Activated T-helper 9 cell treated with anti-CD3 and anti-CD28 coated beads, Interleukin-2, amount 50 U/mL, for 16 hours (primary cell): ENCODE measurements around the gene SLC27A6.
"Not testable (repeated sequence)": the region's sequence is repeated elsewhere in the genome, so short reads cannot be mapped to it uniquely, and the experiment has no call there.

ENCODE experiments used
- DNase-seq: peaks from one replicate; pipeline ENCODE4 v3.0.0-alpha.2; 2020; ENCODE audit warnings: low read depth

SLC27A6 gene, protein sequence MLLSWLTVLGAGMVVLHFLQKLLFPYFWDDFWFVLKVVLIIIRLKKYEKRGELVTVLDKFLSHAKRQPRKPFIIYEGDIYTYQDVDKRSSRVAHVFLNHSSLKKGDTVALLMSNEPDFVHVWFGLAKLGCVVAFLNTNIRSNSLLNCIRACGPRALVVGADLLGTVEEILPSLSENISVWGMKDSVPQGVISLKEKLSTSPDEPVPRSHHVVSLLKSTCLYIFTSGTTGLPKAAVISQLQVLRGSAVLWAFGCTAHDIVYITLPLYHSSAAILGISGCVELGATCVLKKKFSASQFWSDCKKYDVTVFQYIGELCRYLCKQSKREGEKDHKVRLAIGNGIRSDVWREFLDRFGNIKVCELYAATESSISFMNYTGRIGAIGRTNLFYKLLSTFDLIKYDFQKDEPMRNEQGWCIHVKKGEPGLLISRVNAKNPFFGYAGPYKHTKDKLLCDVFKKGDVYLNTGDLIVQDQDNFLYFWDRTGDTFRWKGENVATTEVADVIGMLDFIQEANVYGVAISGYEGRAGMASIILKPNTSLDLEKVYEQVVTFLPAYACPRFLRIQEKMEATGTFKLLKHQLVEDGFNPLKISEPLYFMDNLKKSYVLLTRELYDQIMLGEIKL

GRCh38 chr5:128965011-128965637 lies at the start of gene SLC27A6:
Gene SLC27A6 (plus strand): TSS chr5:128965488. CDS start chr5:128966138, 650 bp downstream.
- no peak for DNase-seq

- DNase-seq = no peak
Measured at GRCh38 chr5:128919542-128919941, 45.7 kb upstream of the SLC27A6 start.

- no peak for DNase-seq
Measured at GRCh38 chr5:128920345-128921215, 44.7 kb upstream of the SLC27A6 start.

- DNase-seq = no peak
Measured at GRCh38 chr5:128924299-128924698, 41.0 kb upstream of the SLC27A6 start.

DNA sequence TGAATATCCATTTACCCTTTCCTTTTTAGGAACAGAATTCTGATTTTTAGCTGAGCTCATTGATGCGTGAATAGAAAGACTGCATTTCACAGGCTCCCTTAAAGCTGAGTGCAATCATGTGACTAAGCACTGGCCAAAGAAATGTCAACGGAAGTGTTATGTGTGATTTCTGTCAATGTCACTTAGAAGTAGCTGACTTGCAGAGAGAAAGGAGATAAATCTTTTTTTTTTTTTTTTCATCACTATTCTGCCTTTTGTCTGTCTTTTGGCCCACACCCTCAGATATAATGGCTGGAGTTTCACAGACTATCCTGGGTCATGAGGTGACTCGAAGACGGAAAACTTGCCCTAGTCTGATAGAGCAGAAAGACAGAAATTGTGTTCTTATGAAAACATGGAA lies 39.3 kb upstream of the SLC27A6 start:
- DNase-seq = no peak

DNA sequence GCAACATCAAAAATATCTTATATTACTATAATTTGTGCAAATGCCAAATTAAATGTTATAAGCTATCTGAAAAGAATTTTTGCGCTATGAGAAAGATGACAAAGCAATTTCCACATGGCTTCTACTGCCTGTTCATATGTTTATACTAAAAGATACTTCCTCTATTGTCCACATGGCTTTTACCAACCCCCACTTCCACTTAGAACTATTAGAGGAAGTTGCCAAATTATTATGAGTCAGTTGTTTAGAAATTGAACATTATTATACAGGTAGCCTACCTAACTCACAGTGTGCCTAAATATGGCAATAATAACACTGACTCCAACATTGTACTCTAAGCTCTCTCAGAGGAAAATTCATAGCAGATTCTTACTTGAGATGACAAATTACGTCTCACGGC lies 37.6 kb upstream of the SLC27A6 start:
- no peak for DNase-seq

GRCh38 chr5:128932232-128932631 lies 33.1 kb upstream of the SLC27A6 start:
- not testable (repeated sequence) for DNase-seq

DNA sequence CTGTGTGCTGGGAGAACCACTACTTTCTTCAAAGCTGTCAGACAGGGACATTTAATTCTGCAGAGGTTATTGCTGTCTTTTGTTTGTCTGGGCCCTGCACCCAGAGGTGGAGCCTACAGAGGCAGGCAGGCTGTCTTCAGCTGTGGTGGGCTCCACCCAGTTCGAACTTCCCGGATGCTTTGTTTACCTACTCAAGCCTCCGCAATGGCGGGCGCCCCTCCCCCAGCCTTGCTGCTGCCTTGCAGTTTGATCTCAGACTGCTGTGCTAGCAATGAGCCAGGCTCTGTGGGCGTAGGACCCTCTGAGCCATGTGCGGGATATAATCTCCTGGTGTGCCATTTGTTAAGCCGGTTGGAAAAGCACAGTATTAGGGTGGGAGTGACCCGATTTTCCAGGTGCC lies 22.2 kb upstream of the SLC27A6 start:
- DNase-seq = not testable (repeated sequence)

DNA sequence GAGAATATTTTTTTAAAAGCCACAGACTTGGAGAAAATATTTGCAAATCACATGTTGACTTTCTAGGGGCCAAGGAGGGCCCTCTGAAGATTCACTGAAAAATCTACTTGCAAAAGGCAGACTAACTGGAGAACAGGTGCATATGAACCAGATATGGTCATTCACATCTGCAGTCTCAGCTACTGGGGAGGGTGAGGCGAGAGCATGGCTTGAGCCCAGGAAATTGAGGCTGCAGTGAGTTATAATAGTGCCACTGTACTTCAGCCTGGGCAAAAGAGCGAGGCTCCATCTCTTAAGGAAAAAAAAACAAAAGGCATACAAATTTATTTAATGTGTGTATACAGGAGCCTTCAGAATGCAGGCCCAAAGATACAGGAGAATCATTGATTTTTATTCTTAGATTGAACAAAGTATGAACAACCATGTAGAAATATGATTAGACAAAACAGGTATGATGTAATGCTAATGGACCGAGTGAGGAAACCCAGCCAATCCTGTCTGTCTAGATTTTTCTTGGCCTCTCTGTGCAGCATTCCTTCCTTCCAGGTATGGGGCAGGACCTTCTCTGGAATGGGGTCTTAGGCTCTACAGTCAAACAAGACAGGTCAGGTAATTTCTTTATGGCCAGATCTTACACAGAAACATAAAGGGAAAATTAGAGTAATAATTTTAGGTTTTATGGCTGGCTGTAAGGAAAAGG lies 15.3 kb upstream of the SLC27A6 start:
- no peak for DNase-seq

DNA sequence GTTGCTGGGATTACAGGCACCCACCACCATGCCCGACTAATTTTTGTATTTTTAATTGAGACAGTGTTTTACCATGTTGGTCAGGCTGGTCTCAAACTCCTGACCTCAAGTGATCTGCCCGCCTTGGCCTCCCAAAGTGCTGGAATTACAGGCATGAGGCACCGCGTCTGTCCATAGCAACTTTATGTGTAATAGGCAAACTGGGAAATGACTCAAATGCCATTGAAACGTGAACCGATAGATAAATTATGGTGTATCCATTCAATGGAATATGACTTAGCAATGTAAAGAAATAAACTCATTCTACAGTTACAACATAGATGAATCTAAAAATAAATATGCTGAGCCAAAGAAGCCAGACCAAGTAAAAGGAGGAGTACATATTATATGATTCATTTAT lies 14.0 kb upstream of the SLC27A6 start:
- DNase-seq = not testable (repeated sequence)

DNA sequence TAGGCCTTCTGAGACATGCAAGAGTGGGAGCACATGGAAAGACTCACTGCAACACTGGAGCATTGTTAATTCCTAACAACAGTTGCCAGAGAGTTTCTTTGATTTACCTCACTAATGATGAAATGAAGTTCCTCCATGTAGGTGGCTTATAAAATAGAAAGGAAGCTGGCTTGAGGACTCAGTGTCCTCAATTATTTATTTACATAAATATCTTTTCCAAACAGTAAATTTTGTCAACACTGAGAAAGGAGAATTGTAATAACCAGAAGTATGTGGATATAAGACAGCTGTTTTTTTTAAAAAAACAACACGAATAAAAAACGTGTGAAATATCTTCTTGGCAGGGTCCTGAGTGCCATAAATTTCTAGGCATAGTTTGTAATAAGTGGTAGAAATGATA lies 9.1 kb upstream of the SLC27A6 start:
- DNase-seq = no peak

GRCh38 chr5:128962211-128962610 lies 3.1 kb upstream of the SLC27A6 start:
- DNase-seq = no peak

GRCh38 chr5:128965638-128966302 lies 482 bp downstream of the SLC27A6 start:
- no peak for DNase-seq

DNA sequence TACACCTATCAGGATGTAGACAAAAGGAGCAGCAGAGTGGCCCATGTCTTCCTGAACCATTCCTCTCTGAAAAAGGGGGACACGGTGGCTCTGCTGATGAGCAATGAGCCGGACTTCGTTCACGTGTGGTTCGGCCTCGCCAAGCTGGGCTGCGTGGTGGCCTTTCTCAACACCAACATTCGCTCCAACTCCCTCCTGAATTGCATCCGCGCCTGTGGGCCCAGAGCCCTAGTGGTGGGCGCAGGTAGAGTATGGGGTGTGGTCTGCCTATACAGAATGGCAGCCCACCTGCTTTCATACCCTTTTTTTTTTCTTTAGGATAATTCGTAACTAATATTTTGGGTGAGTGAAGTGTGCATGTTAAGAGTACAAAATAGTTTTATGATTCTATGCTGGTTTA lies 1.1 kb downstream of the SLC27A6 start:
- DNase-seq = no peak

- DNase-seq = no peak
Measured at GRCh38 chr5:128966846-128967245, 1.6 kb downstream of the SLC27A6 start.

- no peak for DNase-seq
Measured at GRCh38 chr5:128973244-128973643, 8.0 kb downstream of the SLC27A6 start.

DNA sequence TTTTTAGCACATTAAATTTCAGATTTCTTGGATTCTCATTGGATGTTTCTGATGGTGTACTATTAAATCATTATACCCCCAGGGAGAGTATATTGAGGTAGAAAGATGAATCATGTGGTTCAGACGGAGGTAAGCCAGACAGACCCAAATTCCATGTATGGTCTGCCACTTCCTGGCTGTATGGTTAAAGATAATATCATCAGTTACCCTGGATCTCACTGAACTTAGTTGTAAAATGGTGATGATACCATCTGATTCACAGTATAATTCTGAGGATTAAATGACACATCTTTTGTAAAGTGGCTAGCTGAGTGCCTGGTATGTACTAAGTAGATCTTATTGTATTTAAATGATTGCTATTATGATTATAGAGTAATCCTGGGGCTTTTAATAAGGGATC lies 9.3 kb downstream of the SLC27A6 start:
- no peak for DNase-seq

- DNase-seq = no peak
Measured at GRCh38 chr5:128979761-128980160, 14.5 kb downstream of the SLC27A6 start.

GRCh38 chr5:128980917-128981316 lies 15.6 kb downstream of the SLC27A6 start:
- no peak for DNase-seq

- DNase-seq = no peak
Measured at GRCh38 chr5:128984480-128984879, 19.2 kb downstream of the SLC27A6 start.

GRCh38 chr5:128988476-128988875 lies 23.2 kb downstream of the SLC27A6 start:
- DNase-seq = no peak
